Fibroblast of pulmonary artery (primary cell): ENCODE results near the gene ZBTB16.

Experiments
- DNase-seq: peaks from one replicate; pipeline ENCODE4 v3.0.0-alpha.2; 2010; ENCODE audit warnings: low read depth
- H3K4me3 ChIP-seq: replicated peaks from 2 replicates; pipeline ENCODE4 v1.5.1; 2011; ENCODE audit warnings: low read depth, mild to moderate bottlenecking, control low read depth, low read length, moderate library complexity
- TF ChIP-seq, protein P1 (sequence below): IDR thresholded peaks from 2 replicates; pipeline ENCODE4 v1.5.1; 2011; ENCODE audit warnings: mild to moderate bottlenecking, control low read depth, low read length, inconsistent platforms; ENCODE audit errors: missing control alignments

Gene ZBTB16

DNA sequence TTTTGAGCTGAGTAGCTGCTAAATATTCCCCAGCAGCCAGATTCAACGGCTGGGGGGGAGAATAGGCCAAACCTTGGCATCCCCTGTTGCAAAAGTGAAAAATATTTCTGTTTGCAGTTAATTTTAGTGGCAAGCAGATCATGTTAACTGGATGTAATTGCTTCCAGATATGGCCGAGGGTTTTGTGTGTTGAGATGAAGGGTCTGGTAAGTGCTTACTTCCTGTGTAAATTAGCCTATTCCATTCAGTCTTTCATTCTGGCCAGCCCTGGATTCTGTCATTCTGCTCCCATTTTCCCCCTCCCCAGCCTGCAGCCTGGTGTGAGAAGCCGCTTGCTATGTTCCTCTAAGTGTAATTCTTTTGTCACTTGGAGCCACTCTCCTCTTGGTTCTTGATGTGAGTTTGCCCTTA is 17.4 kb downstream of the ZBTB16 start:
- H3K4me3 ChIP-seq, result no peak overlapping the region
- TF ChIP-seq, protein P1, sequence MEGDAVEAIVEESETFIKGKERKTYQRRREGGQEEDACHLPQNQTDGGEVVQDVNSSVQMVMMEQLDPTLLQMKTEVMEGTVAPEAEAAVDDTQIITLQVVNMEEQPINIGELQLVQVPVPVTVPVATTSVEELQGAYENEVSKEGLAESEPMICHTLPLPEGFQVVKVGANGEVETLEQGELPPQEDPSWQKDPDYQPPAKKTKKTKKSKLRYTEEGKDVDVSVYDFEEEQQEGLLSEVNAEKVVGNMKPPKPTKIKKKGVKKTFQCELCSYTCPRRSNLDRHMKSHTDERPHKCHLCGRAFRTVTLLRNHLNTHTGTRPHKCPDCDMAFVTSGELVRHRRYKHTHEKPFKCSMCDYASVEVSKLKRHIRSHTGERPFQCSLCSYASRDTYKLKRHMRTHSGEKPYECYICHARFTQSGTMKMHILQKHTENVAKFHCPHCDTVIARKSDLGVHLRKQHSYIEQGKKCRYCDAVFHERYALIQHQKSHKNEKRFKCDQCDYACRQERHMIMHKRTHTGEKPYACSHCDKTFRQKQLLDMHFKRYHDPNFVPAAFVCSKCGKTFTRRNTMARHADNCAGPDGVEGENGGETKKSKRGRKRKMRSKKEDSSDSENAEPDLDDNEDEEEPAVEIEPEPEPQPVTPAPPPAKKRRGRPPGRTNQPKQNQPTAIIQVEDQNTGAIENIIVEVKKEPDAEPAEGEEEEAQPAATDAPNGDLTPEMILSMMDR, result no peak
- DNase-seq, result no peak

DNA sequence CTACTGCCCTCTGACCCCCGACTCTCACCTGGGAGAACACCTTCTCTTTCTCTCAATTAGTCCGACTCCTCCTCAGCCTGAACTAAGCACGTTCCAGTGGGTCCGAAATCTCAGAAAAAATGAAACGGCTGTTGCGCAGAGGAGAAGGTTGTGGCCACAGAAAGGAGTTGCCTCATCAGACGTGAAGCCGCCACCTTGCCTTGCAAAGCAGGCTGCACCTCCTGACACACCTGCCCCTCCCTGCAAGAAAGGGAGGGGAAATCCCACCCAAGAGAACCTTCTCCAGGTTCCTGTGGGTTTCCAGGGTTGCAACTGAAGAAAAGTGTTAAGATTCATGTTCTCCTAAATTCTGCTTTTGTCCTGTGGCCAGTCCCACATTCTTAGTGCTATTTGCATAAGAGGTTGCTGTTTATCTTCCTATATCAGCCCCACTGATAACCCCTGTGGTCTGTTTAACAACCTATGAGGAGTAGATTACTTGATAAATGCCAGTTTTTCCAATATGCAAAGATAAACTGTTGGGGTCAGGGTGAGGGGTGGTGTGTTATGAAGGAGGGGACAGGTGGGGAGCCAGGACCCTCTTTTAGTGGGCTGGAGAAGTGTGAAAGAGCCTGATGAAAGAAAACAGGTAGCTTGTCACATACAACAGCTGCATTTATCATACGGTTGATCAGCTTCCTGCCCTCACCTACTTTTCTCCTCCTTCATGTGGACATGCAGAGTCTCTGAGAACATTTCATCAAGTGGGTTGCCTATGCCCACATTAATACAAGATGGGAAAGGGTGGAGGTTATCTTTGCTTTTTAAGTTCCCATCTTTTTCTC is 18.2 kb downstream of the ZBTB16 start:
- TF ChIP-seq, protein P1, result no peak
- no peak for DNase-seq
- H3K4me3 ChIP-seq, result no peak overlapping the region

DNA sequence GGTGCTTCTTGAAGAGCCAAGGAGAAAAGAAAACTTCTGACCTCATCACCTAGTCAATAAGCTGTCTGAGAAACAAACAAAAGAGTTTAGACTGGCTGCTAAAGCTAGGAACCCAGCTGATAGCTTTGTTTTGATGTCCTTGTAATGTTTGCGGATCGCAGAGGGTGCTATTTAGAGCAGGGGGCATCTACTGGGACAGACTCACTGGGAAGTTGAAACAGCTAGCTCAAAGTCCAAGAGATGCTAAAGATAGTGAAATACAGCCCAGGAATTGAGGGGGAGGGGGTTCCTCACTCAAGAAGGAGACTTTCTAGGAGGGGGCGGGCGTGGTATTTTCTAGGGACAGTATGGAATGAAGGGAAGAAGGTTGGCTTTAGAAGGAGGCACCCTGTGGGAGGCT is 18.9 kb downstream of the ZBTB16 start:
- no peak for DNase-seq
- no peak overlapping the region for H3K4me3 ChIP-seq
- TF ChIP-seq, protein P1, result no peak

DNA sequence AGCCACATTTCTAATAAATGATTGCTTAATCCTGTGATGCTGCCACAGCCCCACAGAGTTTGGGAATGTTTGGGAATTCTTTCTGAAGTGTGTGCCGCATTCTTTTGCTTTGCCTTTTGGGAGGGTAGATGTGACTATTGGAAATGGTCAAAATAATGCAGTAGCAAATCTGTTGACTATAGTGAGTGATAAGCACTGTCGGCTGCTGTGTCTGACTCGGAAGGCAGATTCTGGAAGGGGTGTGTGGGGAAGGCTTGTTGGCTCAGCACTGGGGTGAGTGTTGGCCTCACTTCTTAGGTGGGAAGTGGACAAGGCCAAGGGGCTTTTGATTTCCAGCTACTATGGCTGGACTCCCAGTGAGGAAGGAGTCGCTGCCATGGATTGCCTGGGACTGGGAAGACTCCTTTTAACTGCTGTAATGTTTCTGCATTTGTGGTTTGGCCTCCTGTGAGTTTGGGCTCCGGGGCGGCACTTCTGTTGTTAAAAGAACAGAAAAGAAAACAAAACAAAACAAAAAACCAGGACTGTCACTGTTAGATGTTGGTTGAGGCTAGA is 20.1 kb downstream of the ZBTB16 start:
- peak; percentile 59 for DNase-seq
- peak overlapping the region; percentile 10 for H3K4me3 ChIP-seq
- TF ChIP-seq, protein P1, result no peak

DNA sequence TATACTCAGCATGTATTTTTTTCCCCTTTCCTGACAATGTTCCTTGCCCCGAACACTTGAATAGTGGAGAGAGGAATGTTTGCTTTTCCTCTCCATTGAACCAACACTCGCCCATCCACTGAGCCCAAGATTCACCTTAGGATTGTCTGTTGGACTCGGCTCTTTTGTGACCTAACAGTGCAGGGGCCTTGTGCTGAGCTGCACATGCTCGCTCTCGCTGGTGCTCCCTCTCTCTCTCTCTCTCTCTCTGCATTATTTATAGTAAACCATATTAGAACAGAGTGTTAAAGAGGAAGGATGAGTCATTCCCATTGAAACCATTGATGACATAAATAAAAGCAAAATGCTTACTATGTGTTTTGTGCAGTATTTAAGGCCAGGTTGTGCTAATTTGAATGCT is 20.7 kb downstream of the ZBTB16 start:
- TF ChIP-seq, protein P1, result no peak
- H3K4me3 ChIP-seq, result no peak overlapping the region
- peak; percentile 73 for DNase-seq

DNA sequence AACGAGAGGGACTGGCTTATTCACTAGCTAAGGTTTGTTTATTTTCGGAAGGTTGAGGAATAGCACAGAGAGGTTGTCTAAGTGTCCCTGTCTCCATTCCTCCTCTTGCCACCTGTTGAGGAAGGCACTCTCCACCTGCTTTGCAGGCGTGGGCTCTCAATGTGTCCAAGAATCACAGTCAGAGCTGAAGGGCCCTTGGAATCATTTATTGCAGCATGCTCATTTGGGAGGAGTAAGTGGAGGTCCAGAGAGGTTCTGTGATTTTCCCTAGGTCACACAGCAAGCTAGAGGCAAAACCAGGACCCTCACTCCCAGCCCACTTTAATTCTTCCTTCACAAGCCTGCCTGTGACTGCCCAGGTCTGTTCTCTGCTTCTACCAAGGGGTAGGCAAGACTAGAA is 21.3 kb downstream of the ZBTB16 start:
- DNase-seq, result no peak
- no peak overlapping the region for H3K4me3 ChIP-seq
- TF ChIP-seq, protein P1, result no peak
